Measurements from ENCODE around the gene NUMB. TPM values are rescaled to one million over a fixed set of nuclear protein-coding genes. Genes with fewer than 3 reads are reported as not detected.

The NUMB gene
- total and polyA plus RNA-seq, 2 of the 13 experiments (the other 11 are each of a cell fraction or from before 2014, with no cell fraction given): 20.3 to 71.1 TPM

DNA sequence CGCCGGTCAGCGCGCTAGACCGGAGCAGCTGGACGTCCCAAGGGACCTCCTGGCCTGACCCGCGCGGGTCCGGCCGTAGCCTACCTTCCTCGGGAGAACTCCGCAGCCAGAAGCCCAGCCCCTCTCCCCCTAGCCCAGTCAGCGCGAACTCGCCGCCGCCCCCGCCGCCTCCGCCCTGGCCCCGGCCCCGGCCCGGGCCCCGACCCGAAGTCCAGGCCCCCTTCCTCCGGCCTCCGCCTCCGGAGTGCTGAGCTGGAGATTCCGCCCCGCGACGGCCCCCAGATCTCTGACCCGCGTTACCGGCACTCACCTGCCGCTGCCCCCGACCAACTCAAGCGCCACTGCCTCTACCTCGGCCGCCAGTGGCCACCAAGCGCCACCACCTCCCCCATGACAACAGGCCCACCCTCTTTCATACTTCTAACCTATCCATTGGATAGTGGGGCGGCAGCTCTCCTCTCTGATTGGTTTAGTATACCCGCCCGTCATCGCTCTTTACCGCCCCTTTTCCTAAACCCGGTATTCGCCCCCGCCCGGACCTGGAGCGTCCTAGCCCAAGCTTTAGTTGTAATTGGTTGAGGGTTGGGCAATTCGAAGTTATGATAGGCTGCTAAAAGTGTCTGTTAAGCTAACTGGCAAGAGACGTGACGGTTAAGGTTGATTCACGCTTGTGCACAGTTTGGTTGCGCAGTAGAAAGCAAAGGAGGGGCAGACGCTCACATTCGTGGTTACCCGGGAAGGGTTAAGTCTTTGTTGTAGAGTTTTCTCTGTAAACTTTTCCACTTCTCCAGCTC is at the start of gene NUMB (continued):
- TF ChIP-seq, protein P1, sequence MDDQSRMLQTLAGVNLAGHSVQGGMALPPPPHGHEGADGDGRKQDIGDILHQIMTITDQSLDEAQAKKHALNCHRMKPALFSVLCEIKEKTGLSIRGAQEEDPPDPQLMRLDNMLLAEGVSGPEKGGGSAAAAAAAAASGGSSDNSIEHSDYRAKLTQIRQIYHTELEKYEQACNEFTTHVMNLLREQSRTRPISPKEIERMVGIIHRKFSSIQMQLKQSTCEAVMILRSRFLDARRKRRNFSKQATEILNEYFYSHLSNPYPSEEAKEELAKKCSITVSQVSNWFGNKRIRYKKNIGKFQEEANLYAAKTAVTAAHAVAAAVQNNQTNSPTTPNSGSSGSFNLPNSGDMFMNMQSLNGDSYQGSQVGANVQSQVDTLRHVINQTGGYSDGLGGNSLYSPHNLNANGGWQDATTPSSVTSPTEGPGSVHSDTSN (CRISPR knock-in tag; IDR thresholded peaks at IDR 0.05; ENCODE audit: borderline replicate concordance): peak; percentile 97; the same call in 1 of the 2 replicates
- peak; percentile 27 for TF ChIP-seq KAT8 (CRISPR knock-in tag; IDR thresholded peaks at IDR 0.05)
- TF ChIP-seq SATB2 (CRISPR knock-in tag; IDR thresholded peaks at IDR 0.05): 0 out of 2 replicates have a peak, but pooled peaks have one; percentile 7
- TF ChIP-seq, protein P2, sequence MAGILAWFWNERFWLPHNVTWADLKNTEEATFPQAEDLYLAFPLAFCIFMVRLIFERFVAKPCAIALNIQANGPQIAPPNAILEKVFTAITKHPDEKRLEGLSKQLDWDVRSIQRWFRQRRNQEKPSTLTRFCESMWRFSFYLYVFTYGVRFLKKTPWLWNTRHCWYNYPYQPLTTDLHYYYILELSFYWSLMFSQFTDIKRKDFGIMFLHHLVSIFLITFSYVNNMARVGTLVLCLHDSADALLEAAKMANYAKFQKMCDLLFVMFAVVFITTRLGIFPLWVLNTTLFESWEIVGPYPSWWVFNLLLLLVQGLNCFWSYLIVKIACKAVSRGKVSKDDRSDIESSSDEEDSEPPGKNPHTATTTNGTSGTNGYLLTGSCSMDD (CRISPR knock-in tag; IDR thresholded peaks at IDR 0.05): no peak
- no peak for TF ChIP-seq GPBP1L1 (CRISPR knock-in tag; IDR thresholded peaks at IDR 0.05)
- TF ChIP-seq, protein P3, sequence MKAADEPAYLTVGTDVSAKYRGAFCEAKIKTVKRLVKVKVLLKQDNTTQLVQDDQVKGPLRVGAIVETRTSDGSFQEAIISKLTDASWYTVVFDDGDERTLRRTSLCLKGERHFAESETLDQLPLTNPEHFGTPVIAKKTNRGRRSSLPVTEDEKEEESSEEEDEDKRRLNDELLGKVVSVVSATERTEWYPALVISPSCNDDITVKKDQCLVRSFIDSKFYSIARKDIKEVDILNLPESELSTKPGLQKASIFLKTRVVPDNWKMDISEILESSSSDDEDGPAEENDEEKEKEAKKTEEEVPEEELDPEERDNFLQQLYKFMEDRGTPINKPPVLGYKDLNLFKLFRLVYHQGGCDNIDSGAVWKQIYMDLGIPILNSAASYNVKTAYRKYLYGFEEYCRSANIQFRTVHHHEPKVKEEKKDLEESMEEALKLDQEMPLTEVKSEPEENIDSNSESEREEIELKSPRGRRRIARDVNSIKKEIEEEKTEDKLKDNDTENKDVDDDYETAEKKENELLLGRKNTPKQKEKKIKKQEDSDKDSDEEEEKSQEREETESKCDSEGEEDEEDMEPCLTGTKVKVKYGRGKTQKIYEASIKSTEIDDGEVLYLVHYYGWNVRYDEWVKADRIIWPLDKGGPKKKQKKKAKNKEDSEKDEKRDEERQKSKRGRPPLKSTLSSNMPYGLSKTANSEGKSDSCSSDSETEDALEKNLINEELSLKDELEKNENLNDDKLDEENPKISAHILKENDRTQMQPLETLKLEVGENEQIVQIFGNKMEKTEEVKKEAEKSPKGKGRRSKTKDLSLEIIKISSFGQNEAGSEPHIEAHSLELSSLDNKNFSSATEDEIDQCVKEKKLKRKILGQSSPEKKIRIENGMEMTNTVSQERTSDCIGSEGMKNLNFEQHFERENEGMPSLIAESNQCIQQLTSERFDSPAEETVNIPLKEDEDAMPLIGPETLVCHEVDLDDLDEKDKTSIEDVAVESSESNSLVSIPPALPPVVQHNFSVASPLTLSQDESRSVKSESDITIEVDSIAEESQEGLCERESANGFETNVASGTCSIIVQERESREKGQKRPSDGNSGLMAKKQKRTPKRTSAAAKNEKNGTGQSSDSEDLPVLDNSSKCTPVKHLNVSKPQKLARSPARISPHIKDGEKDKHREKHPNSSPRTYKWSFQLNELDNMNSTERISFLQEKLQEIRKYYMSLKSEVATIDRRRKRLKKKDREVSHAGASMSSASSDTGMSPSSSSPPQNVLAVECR (CRISPR knock-in tag; IDR thresholded peaks at IDR 0.05; ENCODE audit: borderline replicate concordance): peak; percentile 82; the same call in 1 of the 2 replicates
- peak; percentile 58; the same call in 1 of the 2 replicates for TF ChIP-seq FOXO1 (CRISPR knock-in tag; IDR thresholded peaks at IDR 0.05)
- 0 out of 2 replicates have a peak, but pooled peaks have one; percentile 21 for TF ChIP-seq NFKB2 (CRISPR knock-in tag; IDR thresholded peaks at IDR 0.05; ENCODE audit: borderline replicate concordance)
- TF ChIP-seq MYC (CRISPR knock-in tag; IDR thresholded peaks at IDR 0.05; ENCODE audit: borderline replicate concordance): peak; percentile 19; the same call in 1 of the 2 replicates
- peak; percentile 97 for TF ChIP-seq SP4 (CRISPR knock-in tag; IDR thresholded peaks at IDR 0.05)
- no peak for TF ChIP-seq TCF7L2 (IDR thresholded peaks at IDR 0.05; ENCODE audit: low read depth, low read length)
- peak; percentile 89 for TF ChIP-seq SAP130 (CRISPR knock-in tag; IDR thresholded peaks at IDR 0.05; ENCODE audit: low read depth)
- peak; percentile 65; the same call in 1 of the 2 replicates for TF ChIP-seq ZNF784 (CRISPR knock-in tag; IDR thresholded peaks at IDR 0.05; ENCODE audit: borderline replicate concordance)
- 0 out of 2 replicates have a peak, but pooled peaks have one; percentile 42 for TF ChIP-seq AHR (CRISPR knock-in tag; IDR thresholded peaks at IDR 0.05)
- TF ChIP-seq, protein P4, sequence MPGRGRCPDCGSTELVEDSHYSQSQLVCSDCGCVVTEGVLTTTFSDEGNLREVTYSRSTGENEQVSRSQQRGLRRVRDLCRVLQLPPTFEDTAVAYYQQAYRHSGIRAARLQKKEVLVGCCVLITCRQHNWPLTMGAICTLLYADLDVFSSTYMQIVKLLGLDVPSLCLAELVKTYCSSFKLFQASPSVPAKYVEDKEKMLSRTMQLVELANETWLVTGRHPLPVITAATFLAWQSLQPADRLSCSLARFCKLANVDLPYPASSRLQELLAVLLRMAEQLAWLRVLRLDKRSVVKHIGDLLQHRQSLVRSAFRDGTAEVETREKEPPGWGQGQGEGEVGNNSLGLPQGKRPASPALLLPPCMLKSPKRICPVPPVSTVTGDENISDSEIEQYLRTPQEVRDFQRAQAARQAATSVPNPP (CRISPR knock-in tag; IDR thresholded peaks at IDR 0.05): no peak
- TF ChIP-seq ZFP91 (CRISPR knock-in tag; IDR thresholded peaks at IDR 0.05; ENCODE audit: borderline replicate concordance): peak; percentile 48; the same call in 1 of the 2 replicates
